ENCODE results near the gene MVB12A. TPM values are rescaled to one million over a fixed set of nuclear protein-coding genes. Genes with fewer than 3 reads are reported as not detected.

The MVB12A gene
- total and polyA plus RNA-seq, 2 experiments from 2014 or later = 36.6 to 60.3 TPM

GRCh38 chr19:17404015-17404414 lies 15.8 kb upstream of the MVB12A start:
- Histone ChIP-seq H3K9me2 (ENCODE audit: insufficient read depth) (no peaks in the 10 kb centered on the region), H3K79me2 (replicated peaks; ENCODE audit: insufficient read depth) (no peaks in the 10 kb centered on the region), H3K4me1 (ENCODE audit: insufficient read depth) (peaks cover 17% of the 10 kb centered on the region), H3K4me3 (peak overlapping the region; percentile 62), H3F3A (replicated peaks; ENCODE audit: low read depth) (0 out of 2 replicates have a peak, but pooled peaks cover 7% of the 10 kb centered on the region), H3K4me2 (peak overlapping the region; percentile 85), H3K36me3 (ENCODE audit: insufficient read depth) (no peaks in the 10 kb centered on the region), H4K20me1 (replicated peaks; ENCODE audit: insufficient read depth) (no peaks in the 10 kb centered on the region), H2AFZ (peak overlapping the region; percentile 47; the same call in 1 of the 2 replicates), H3K27ac (ENCODE audit: low read depth) (peak overlapping the region; percentile 90), H3K27me3 (ENCODE audit: insufficient read depth) (no peaks in the 10 kb centered on the region)
- peak; percentile 58 for ATAC-seq
- TF ChIP-seq EZH2phosphoT487 (IDR thresholded peaks at IDR 0.05; ENCODE audit: unreplicated experiment) = no peak
- TF ChIP-seq ZNF114 (CRISPR knock-in tag; IDR thresholded peaks at IDR 0.05) = no peak
- TF ChIP-seq JUNB (IDR thresholded peaks at IDR 0.05; ENCODE audit: unreplicated experiment) = no peak
- no peak for TF ChIP-seq ETS1 (IDR thresholded peaks at IDR 0.05)
- TF ChIP-seq ZNF462 (CRISPR knock-in tag; IDR thresholded peaks at IDR 0.05) = no peak
- TF ChIP-seq ZNF331 (CRISPR knock-in tag; IDR thresholded peaks at IDR 0.05; ENCODE audit: low read depth) = no peak
- TF ChIP-seq CREB1 (CRISPR knock-in tag; IDR thresholded peaks at IDR 0.05; ENCODE audit: low read depth) = no peak
- no peak for TF ChIP-seq STAT1 (IDR thresholded peaks at IDR 0.05; ENCODE audit: unreplicated experiment)
- TF ChIP-seq EZH2 (IDR thresholded peaks at IDR 0.05; ENCODE audit: low read depth, unreplicated experiment) = no peak
- no peak for TF ChIP-seq POLR2AphosphoS5 (IDR thresholded peaks at IDR 0.05; ENCODE audit: low read depth)
- TF ChIP-seq NANOG (IDR thresholded peaks at IDR 0.05; ENCODE audit: borderline replicate concordance) = no peak
- no peak for TF ChIP-seq CTCF (conservative IDR thresholded peaks at IDR 0.05; ENCODE audit: low read depth in 2 of 2)
- TF ChIP-seq REST (IDR thresholded peaks at IDR 0.05; ENCODE audit: unreplicated experiment) = no peak
- DNase-seq (ENCODE audit: low spot score) = peak; percentile 57
- H3K27ac Mint-ChIP-seq = peak overlapping the region; percentile 95
- peaks cover 9% of the 10 kb centered on the region for H3K27me3 Mint-ChIP-seq (ENCODE audit: insufficient read depth, low read depth, poor library complexity)
- H3K9me3 Mint-ChIP-seq = no peaks in the 10 kb centered on the region
- H3K36me3 Mint-ChIP-seq (ENCODE audit: low read depth) = peaks cover 9% of the 10 kb centered on the region; the same call in 2 of the 3 replicates
- H3K4me3 Mint-ChIP-seq = peak overlapping the region; percentile 83
- H3K4me1 Mint-ChIP-seq = peaks cover 28% of the 10 kb centered on the region
